OCI-M1 (cell line): ENCODE measurements around the gene SRRM3.
A peak's percentile ranks its signal among the peaks of the same experiment; 100 is the strongest.
"Not testable (repeated sequence)": the region's sequence is repeated elsewhere in the genome, so short reads cannot be mapped to it uniquely, and the experiment has no call there.

Source experiments
- DNase-seq: peaks from one replicate; lab custom pipeline; 2025; lab: John Stamatoyannopoulos, UW

Gene SRRM3

DNA sequence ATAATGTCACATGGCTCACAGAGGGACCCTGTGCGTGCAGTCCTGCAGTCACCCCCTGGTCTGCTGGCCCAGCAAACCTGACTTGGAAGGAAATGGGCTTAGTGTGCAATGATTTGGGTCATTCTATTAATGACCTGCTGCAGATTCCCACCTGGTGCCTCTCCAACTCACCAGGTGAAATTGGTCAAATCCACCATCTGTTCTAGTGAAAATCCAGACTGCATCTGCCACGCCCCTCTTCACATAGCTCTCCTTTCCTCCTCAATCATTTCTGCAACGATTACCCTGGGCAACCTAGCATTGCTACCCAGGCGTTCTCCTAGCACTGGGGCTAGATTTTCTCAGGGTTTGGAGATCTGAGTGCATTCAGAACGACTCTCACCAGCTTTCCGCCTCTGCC, 29.4 kb downstream of the SRRM3 start:
- DNase-seq, result no peak

DNA sequence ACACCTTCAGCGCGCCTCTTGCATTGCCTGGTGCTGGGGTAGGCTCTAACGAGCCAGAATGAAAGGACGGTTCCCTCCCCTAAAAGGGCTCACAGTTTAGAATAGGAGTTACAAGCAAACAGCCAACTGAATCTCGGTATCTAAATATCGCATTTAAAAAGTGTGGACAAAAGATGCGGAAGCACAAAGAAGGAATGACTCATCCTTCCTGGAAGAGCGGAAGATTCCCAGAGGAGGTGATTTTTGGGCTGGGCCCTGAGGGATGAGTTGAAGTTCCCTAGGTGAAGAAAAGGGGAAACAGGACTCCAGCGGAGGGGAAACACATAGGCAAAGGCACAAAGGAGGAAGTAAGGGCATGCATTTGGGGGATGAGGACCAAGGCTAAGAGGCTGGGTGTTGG, 29.9 kb downstream of the SRRM3 start:
- no peak for DNase-seq

DNA sequence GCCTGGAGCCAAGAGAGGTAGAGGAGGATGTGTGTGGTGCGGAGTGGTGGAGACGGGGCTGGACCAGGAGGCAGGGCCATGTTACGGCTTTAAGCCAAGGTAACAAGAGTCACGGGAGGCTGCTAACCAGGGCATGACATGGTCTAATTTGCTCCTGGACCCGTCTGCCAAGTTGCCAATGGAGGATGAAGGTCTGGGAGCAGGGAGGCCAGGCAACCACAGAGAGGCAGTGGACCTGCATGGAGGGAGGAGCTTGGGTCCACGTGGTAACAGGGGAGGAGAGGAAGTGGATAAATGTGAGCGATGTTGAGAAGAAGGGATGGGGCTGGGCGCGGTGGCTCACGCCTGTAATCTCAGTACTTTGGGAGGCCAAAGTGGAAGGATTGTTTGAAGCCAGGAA, 31.0 kb downstream of the SRRM3 start:
- no peak for DNase-seq

DNA sequence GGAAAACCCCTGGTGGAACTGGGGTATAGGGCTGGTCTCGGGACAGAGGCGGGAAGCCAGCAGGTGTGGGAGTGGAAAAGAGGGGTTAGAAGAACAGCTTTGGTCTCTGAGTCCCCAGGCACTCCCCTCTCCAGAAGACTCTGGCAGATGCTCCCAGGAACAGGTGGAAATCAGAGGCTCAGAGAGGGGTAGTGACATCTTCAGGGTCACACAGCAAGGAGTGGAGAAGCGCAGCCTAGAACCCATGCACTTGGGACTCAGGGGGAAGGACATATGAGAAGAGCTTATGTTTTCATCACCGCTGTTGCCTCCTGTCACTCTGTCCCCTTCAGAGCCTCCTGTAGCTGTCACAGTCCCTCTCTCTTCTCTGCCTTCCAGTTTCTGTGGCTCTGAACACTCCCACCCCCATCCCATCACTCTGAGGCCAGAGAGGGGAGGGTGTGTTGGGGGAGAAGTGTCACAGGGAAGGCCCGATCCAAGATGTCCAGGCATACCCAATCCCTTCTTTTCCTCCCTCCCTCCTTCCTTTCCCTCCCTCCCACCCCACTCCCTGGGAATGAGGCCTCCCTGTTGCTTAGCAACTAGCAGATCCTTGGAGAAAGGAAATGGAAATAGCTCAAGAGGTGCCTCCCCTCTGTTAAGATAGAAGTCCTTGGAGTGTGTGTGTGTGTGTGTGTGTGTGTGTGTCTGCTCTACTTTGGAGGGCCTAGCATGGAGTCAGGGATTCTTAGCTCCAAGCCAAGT, 32.0 kb downstream of the SRRM3 start:
- DNase-seq, result no peak

DNA sequence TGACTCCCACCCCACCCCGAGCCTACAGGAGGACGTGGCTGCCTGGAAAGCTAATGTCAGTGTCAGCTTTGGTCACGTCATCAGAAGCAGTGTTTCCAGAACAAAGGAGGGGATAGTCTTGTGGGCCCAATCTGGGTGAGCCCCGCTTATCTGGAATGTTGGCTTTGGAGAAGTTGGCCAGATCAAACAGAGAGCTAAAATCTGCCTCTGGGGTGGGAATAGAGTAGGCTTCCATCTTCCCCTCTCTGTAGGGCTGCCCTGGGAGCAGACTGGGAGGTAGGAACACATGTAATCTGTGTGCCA, 32.5 kb downstream of the SRRM3 start:
- DNase-seq, result no peak

DNA sequence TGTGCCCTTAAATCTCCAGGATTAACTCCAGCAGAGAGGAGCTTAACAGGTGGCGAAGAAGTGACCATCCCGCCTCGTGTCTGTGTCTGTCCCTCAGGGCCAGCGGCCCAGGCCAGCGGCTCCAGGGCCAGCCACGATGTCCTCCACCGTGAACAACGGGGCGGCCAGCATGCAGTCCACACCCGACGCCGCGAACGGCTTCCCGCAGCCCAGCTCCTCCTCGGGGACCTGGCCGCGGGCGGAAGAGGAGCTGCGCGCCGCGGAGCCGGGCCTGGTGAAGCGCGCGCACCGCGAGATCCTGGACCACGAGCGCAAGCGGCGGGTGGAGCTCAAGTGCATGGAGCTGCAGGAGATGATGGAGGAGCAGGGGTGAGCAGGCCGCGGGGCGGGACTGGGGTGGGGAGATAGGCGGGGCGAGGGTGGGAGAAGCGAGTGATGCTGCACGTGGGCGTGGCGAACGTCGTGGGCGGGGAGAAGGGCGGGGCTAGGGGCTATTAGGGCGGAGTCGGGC, 33.3 kb downstream of the SRRM3 start:
- DNase-seq, result peak; percentile 81

DNA sequence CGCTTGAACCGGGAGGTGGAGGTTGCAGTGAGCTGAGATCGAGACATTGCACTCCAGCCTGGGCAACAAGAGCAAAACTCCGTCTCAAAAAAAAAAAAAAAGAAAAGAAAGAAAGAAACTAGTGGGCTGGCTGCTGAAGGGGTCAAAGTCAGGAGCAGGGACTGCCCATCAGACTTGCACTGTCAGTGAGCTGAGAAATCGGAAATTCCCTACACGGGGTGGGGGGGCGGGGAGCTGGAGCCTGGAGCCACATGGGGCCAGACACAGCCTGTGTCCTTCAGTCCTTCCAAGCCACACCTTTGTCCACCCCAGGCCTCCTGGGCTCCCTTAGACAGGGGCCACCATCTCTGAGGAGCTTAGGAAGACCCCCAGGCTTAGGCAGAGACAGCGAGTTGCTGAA, 34.5 kb downstream of the SRRM3 start:
- no peak for DNase-seq

DNA sequence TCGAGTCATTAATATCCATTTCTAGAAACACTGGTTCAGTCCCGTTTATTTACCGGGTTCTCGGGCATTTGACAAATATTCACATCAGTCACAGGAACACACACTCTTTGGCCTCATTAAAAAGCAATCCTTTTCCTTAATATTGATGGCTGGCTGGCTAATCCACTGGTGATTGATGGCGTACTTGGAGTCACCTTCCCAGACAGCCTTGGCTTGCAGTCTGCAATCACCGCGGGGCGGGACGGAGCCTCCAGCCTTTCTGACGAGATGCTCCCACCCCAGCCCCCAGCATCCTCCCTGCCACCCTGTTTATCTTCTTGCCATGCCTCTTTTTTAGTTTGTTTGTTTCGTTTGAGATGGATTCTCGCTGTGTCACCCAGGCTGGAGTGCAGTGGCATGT, 36.6 kb downstream of the SRRM3 start:
- no peak for DNase-seq

DNA sequence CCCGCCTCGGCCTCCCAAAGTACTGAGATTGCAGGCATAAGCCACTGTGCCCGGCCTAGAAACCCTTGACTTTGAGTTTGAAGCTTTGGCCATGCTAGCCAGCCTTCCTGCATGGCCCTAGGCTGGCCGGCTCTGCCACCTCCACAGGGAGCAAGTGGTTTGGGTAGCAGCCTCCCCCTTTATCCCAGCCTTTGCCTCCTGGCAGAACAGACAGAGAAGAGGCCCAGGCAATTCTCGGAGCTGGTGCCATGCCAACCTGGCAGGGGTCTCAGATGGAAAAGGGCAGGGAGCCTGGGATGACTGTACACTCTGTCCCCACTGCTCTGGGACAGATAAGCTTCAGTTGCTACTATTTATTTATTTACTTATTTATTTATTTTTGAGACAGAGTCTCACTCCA, 39.4 kb downstream of the SRRM3 start:
- DNase-seq, result no peak

DNA sequence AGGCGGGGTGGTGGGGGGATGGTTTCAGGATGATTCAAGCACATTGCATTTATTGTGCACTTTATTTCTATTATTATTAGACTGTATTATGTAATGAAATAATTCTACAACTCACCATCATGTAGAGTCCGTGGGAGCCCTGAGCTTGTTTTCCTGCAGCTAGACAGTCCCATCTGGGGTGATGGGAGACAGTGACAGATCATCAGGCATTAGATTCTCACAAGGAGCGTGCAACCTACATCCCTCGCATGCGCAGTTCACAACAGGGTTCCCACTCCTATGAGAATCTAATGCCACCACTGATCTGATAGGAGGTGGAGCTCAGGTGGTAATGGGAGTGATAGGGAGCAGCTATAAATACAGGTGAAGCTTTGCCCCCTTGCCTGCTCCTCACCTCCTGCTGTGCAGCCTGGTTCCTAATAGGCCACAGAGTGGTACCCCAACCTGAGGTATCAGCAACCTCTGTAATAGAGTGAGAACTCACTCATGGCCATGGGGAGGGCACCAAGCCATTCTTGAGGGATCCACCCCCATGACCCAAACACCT, 40.9 kb downstream of the SRRM3 start:
- not testable (repeated sequence) for DNase-seq

DNA sequence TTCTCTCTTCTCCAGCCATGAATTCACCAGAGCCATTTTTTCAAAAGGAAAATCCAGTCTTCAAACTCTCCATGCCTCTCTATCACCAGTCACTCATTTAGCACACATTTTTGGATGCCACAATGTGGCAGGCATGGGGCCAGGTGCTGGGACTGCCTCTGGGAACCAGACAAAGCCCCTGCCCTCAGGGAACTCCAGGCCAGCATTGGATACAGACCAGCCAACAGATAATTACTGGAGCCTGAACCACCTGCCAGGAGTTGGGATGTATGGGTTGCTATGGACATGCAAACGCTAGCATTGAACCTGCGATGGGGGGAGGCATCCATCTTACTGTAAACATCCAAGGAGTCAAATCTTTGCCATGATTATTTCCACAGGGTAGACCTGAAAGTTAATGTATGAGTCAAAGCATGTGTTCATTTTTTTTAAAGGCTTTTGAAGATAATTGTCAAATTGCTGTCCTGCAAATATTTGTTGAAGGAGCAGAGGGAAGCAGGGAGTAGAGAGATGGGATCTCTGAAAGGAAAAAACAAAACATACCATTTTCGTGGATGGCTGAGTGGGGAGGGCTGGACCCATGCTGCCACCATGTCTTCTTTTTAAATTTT, 43.2 kb downstream of the SRRM3 start:
- DNase-seq, result no peak

DNA sequence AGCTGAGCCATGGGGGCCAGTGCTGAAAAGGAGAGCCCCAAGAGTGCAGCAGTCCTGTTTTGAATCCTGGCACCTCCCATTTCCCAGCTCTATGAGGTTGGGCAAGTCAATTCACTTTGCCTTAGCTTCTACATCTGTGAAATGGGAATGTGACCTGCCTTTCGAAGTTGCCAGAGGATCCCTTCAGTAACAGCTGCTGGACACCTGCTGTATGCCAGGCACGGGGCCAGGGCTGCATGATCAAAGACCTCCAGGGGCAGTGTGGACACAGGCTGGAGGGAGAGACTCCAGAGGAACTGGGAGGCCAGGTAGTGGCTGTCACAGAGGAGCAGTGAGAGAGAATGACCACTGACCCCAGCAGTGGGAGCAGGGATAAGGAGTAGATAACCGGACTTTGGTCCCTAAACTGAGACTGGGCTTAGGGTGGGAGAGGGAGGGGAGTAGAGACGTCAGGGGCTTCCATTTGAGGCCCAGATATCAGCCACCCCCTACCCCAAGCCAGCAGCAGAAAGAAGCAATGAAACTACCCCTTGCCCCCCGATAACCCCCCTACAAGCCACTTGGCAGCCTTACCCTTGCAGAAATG, 45.2 kb downstream of the SRRM3 start:
- DNase-seq, result no peak

DNA sequence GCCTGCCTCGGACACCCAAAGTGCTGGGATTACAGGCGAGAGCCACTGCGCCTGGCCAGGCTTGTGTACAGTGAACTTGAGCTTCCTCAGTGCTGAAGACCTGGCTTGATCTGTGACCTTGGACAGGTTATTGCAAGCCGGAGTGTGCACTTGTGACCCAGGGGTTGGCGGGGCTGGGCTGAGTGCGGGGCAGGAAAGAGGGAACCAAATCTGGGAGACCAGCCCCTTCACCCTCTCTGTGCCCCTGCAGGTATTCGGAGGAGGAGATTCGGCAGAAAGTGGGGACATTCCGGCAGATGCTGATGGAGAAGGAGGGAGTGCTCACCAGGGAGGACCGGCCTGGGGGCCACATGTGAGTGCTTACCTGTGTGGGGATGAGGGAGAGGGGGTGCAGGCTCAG, 46.2 kb downstream of the SRRM3 start:
- DNase-seq, result no peak

DNA sequence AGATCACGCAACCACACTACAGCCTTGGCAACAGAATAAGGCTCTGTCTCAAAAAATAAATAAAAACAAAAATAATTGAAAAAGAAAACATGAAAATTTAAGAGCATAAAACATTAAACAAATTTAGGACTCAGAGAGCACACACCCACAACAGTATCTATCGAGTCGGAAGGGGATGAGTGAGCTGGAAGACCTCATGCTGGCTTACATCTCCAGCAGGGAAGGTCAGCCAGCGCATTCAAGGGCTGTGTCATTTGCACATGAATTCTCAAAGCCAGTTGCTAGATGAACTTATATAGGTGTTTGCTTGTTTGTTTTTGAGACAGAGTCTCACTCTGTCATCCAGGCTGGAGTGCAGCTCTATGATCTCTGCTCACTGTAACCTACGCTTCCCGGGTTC, 50.3 kb downstream of the SRRM3 start:
- DNase-seq, result no peak

DNA sequence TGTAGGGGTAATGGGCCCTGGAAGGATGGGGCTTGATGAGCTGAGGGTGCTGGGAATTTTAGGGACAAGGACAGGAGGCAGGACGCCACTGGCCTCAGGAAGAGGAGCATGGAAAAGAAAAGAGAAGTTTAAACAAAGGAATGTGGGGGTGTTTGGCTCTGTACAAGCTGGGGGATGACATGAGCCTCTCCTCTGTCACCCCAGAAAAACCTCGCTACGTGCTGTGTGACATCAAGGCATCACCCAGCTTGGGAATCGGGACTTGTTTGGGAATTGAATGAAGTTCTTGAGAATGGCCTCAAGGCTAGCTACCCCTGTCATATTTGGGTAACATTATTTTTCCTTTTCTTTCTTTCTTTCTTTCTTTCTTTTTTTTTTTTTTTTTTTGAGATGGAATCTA, 53.1 kb downstream of the SRRM3 start:
- no peak for DNase-seq

DNA sequence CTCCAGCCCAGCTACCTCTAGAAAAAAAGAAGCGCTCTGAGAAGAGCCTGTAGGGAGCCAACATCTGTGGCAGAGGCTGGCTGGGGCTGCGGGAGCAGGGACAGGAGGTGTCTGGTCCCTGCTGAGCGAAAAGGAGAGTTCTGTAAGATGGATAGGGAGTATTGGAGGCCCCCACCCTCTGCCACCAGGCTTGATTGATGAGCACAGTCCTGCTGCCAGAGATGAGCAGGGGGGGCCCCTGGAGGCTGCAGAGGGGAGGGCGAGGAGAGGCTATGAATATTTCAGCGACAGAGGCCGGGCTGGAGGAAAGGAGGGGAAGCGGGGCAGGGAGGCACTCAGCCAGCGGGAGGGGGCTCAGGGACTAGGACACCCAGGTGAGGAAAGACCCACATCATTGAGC, 56.3 kb downstream of the SRRM3 start:
- DNase-seq, result no peak

DNA sequence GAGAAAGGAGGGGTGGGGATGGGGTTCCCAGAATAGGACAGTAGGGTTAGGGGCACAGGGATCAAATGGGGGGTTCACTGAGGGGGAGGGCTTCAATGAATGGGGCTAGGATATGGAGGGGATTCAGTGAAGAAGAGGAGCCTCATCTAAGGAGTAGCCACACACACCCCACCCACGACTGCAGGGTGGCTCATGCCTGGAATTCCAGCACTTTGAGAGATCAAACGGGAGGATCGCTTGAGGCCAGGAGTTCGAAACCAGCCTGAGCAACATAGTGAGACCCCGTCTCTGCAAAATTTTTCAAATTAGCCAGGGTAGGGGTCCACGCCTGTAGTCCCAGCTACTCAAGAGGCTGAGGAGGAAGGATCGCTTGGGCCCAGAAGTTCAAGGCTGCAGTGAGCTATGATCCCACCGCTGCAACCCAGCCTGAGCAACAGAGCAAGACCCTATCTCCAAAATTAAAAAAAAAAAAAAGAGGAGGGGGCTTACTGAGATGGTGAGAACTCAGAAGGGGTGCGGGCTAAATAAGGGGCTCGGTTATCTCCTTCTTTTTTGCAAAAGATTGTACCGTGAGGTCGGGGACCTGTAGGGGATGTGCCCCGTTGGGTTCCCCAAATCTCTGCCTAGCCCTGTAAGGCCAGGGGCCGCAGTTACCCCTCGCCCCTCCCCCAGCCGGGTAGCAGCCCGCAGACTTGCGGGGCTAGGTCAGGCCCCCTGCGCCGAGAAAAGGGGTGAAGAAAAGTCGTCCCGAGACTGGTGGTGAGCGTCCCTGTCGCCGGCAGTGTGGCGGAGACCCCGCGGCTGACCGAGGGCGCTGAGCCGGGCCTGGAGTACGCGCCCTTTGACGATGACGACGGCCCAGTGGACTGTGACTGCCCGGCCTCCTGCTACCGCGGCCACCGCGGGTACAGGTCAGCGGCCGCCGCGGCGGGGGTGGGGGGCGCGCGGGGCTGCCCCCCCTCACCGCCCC, 57.7 kb downstream of the SRRM3 start:
- DNase-seq, result no peak

DNA sequence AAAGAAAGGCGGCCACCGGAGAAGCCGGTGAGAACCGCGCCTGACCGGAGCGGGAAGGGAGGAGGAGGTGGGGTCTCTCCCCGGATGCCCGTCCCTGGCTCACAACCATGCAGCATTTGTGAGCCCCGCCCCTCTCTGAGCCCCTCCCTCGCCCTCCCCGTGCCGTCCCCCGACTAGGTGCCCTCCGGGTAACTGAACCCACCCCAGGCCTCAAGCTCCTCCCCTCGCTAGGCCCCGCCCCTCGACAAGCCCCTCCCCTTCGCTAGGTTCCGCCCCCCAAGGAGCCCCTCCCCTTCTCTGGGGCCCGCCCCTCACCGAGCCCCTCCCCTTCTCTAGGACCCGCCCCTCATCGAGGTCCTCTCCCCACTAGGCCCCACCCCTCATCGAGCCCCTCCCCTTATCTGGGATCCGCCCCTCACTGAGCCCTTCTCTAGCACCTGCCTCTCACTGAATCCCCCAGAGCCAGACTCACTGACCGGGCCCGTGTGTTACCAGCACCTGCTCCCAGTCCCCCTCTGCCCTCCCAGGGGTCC, 58.5 kb downstream of the SRRM3 start:
- peak; percentile 38 for DNase-seq

DNA sequence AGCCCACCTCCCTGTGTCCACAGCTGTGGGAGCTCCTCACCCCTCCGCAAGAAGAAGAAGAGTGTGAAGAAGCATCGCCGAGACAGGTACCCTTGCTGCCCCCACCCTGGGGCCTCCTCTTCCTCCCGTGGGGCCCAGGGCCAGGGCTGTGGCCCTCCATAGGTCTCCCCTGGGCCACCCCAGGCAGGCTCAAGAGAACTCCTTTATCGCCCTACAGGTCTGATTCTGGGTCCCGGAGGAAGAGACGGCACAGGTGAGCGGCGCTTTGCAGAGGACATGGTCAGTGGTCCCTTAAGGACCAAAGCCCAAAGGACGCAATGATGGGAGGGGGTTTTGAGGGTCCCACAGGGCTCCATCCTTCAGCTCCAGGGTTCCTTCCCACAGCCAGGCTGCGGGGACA, 59.6 kb downstream of the SRRM3 start:
- DNase-seq, result no peak

DNA sequence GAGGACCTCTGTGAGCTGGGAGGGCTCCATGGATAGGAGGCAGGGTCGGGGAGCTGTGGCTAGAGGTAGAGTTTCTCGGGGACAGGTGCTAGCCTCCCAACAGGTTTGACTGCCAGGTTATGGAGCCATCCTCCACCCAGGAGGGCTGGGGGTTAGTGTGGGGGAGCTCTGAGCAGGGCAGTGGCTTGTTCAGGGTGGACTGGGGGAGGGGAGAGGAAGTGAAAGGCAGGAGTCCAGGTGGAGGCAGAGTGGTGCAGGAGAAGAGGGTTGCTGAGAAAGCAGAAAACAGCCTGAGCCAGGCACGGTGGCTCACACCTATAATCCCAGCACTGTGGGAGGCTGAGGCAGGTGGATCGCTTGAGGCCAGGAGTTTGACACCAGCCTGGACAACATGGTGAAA, 60.2 kb downstream of the SRRM3 start:
- DNase-seq, result no peak

DNA sequence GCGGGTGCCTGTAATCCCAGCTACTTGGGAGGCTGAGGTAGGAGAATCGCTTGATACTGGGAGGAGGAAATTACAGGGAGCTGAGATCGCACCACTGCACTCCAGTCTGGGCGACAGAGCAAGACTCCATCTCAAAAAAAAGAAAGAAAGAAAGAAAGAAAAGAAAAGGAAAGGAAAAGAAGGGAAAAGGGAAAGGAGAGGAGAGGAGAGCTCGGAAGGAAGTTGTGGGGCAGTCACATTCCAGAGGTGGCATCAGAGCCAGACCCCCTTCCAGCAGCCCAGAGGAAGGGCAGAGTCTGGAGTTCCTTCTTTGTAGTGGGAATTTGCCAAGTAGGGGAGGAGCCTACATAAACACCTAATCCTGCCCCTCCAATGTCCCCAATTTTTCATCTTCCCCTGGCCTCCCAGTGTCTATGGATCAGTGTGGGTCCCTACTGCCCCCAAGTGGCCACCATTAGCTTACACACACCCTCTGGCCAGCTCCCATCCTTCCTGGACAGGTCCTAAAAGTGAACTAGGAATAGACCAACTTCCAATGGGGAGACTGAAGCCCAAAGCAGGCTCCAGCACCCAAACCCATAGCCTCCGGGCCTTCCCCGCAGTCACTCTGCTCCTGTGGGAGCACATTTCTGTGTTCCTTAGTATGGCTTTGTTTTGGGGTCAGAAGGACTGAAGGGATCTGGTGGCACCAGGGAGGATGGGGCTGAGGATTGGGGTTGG, 61.1 kb downstream of the SRRM3 start:
- DNase-seq, result peak; percentile 81
